D721Med (cell line): ENCODE data around the gene PKD1L1.
"Not testable (repeated sequence)": the region's sequence is repeated elsewhere in the genome, so short reads cannot be mapped to it uniquely, and the experiment has no call there.

ENCODE experiments used
- DNase-seq: peaks from one replicate; pipeline ENCODE4 v3.0.0; 2011; ENCODE audit warnings: low spot score; ENCODE audit not compliant: insufficient read length
- FAIRE-seq: peaks from 2 replicates; lab custom pipeline; 2011; peaks lifted over from hg19 to GRCh38; lab: Jason Lieb, UNC
- CTCF ChIP-seq: IDR thresholded peaks from 2 replicates; pipeline ENCODE4 v1.5.1; 2012; ENCODE audit warnings: mild to moderate bottlenecking, control low read depth; ENCODE audit not compliant: insufficient read depth; ENCODE audit errors: missing control alignments

Gene PKD1L1

GRCh38 chr7:47756636-47757035 lies 191.6 kb downstream of the PKD1L1 start:
- TF ChIP-seq CTCF = no peak
- FAIRE-seq (no peak), DNase-seq (no peak)

GRCh38 chr7:47755248-47755647 lies 193.0 kb downstream of the PKD1L1 start:
- FAIRE-seq = no peak
- TF ChIP-seq CTCF = no peak

DNA sequence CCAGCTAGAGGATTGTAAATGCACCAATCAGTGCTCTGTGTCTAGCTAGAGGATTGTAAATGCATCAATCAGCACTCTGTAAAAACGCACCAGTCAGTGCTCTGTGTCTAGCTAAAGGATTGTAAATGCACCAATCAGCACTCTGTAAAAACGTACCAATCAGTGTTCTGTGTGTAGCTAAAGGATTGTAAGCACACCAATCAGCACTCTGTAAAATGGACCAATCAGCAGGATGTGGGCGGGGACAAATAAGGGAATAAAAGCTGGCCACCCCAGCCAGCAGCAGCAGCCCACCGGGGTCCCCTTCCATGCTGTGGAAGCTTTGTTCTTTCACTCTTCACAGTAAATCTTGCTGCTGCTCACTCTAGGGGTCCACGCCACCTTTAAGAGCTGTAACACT lies 196.5 kb downstream of the PKD1L1 start:
- not testable (repeated sequence) for FAIRE-seq, DNase-seq

More at GRCh38 chr7:47755248-47755647, 193.0 kb downstream of the PKD1L1 start:
- no peak for DNase-seq

DNA sequence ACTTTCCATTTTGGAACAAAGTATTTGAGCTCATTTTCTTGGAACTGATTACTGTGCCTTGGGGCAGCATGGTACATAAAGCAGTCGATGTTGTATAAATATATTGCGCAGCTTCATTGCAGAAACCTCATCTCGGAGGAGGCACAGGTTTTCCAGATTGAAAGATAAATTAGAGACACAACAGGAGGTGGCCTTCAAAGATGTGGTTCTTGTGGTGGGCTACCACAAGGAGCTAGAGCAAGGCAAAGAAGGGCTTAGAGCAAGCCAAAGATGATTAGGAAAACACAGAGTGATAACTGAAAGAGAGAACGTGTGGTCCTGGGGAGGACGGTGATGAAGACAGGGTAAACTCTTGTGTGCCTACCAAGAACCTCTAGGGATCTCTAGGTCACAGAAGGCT lies 197.2 kb downstream of the PKD1L1 start:
- DNase-seq = no peak
- no peak for TF ChIP-seq CTCF
- no peak for FAIRE-seq

DNA sequence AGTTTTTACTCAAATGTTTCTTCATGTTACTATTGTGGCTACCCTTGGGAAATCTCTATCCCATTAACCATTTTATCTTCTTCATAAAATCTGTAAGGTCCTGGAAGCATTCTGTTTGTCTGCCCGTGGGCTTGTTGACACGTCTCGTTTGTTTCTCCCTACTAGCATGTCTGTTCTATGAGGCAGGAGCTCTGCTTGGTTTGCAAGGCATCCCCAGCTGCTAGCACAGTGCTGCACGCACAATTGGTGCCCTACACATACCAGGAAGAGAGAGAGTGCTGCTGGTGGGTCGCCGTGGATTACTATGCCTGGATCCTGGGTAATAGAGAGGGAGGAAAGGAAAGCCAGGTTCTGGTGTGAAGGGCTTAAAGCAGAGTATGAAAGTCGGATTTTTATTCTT lies 200.2 kb downstream of the PKD1L1 start:
- DNase-seq (no peak), FAIRE-seq (no peak)
- TF ChIP-seq CTCF = no peak

- TF ChIP-seq CTCF = no peak
- FAIRE-seq (no peak), DNase-seq (no peak)
Observed at GRCh38 chr7:47747160-47747559, 201.1 kb downstream of the PKD1L1 start.

- no peak for TF ChIP-seq CTCF
- DNase-seq = no peak
- no peak for FAIRE-seq
Observed at GRCh38 chr7:47746468-47746867, 201.8 kb downstream of the PKD1L1 start.

- no peak for FAIRE-seq
- DNase-seq = no peak
- TF ChIP-seq CTCF = no peak
Observed at GRCh38 chr7:47744883-47745282, 203.4 kb downstream of the PKD1L1 start.
